Astrocyte (in vitro differentiated cells and primary cell): ENCODE results near the gene FSTL4. TPM values are rescaled to one million over a fixed set of nuclear protein-coding genes. Genes with fewer than 3 reads are reported as not detected.

Experiments
- DNase-seq: peaks from one replicate; pipeline ENCODE4 v3.0.0-alpha.2; 2010; ENCODE audit warnings: low read depth
- FAIRE-seq: peaks from 2 replicates; lab custom pipeline; 2011; peaks lifted over from hg19 to GRCh38; lab: Jason Lieb, UNC
- H2AFZ ChIP-seq: 2 replicates; pipeline ENCODE4 v1.6.0; 2012; ENCODE audit warnings: low read depth, low read length, inconsistent platforms
- H3K27ac ChIP-seq: 2 replicates; pipeline ENCODE4 v1.5.1; 2011; ENCODE audit warnings: low read depth, low read length, inconsistent platforms
- H3K27me3 ChIP-seq: 2 replicates; pipeline ENCODE4 v1.6.0; 2011; ENCODE audit warnings: low read length, inconsistent platforms; ENCODE audit not compliant: insufficient read depth
- H3K36me3 ChIP-seq: 2 replicates; pipeline ENCODE4 v1.5.1; 2011; ENCODE audit warnings: low read length, inconsistent platforms; ENCODE audit not compliant: insufficient read depth
- H3K4me1 ChIP-seq: 2 replicates; pipeline ENCODE4 v1.5.1; 2011; ENCODE audit warnings: low read length, inconsistent platforms; ENCODE audit not compliant: insufficient read depth
- H3K4me2 ChIP-seq: 2 replicates; pipeline ENCODE4 v1.6.0; 2012; ENCODE audit warnings: low read length, inconsistent platforms
- H3K4me3 ChIP-seq: 2 replicates; pipeline ENCODE4 v1.5.1; 2011; ENCODE audit warnings: low read depth, mild to moderate bottlenecking, low read length, inconsistent platforms; ENCODE audit not compliant: insufficient read depth
- H3K79me2 ChIP-seq: 2 replicates; pipeline ENCODE4 v1.6.0; 2012; ENCODE audit warnings: mild to moderate bottlenecking, low read length, inconsistent platforms; ENCODE audit not compliant: insufficient read depth
- H3K9ac ChIP-seq: 2 replicates; pipeline ENCODE4 v1.6.0; 2012; ENCODE audit warnings: mild to moderate bottlenecking, low read length, inconsistent platforms
- H3K9me3 ChIP-seq: 2 replicates; pipeline ENCODE4 v1.5.1; 2012; ENCODE audit warnings: low read depth, mild to moderate bottlenecking, low read length, inconsistent platforms; ENCODE audit not compliant: insufficient read depth
- H4K20me1 ChIP-seq: 2 replicates; pipeline ENCODE4 v1.6.0; 2012; ENCODE audit warnings: low read length, inconsistent platforms; ENCODE audit not compliant: insufficient read depth
- H3K27ac Mint-ChIP-seq: one replicate; pipeline ENCODE4 v1.8.0; 2021; ENCODE audit warnings: mild to moderate bottlenecking, mixed read lengths; ENCODE audit not compliant: unreplicated experiment
- H3K27me3 Mint-ChIP-seq: one replicate; pipeline ENCODE4 v1.8.0; 2021; ENCODE audit warnings: low read depth, mixed read lengths; ENCODE audit not compliant: unreplicated experiment
- H3K36me3 Mint-ChIP-seq: one replicate; pipeline ENCODE4 v1.8.0; 2021; ENCODE audit warnings: low read depth, mixed read lengths; ENCODE audit not compliant: unreplicated experiment
- H3K4me1 Mint-ChIP-seq: one replicate; pipeline ENCODE4 v1.8.0; 2021; ENCODE audit warnings: low read depth, mixed read lengths; ENCODE audit not compliant: unreplicated experiment
- H3K4me3 Mint-ChIP-seq: one replicate; pipeline ENCODE4 v1.8.0; 2021; ENCODE audit warnings: mild to moderate bottlenecking, moderate library complexity, mixed read lengths; ENCODE audit not compliant: unreplicated experiment
- H3K9me3 Mint-ChIP-seq: one replicate; pipeline ENCODE4 v1.8.0; 2021; ENCODE audit warnings: mild to moderate bottlenecking, mixed read lengths; ENCODE audit not compliant: unreplicated experiment
- EZH2 ChIP-seq: IDR thresholded peaks from 2 replicates; pipeline ENCODE4 v1.6.1; 2012; ENCODE audit warnings: mild to moderate bottlenecking, low read length, inconsistent platforms; ENCODE audit not compliant: insufficient read depth
- total RNA-seq: library from RNA; stranded (reverse); gene quantifications from 2 replicates; pipeline ENCODE4 v1.2.1, GENCODE V29; 2021
- TF ChIP-seq, protein P1 (sequence below): IDR thresholded peaks from 2 replicates; pipeline ENCODE4 v1.5.1; 2011; ENCODE audit warnings: low read depth, mild to moderate bottlenecking, inconsistent platforms, low read length, moderate library complexity; ENCODE audit not compliant: insufficient read depth

The FSTL4 gene
- total RNA-seq, 1 donor from 2014 or later = not detected

DNA sequence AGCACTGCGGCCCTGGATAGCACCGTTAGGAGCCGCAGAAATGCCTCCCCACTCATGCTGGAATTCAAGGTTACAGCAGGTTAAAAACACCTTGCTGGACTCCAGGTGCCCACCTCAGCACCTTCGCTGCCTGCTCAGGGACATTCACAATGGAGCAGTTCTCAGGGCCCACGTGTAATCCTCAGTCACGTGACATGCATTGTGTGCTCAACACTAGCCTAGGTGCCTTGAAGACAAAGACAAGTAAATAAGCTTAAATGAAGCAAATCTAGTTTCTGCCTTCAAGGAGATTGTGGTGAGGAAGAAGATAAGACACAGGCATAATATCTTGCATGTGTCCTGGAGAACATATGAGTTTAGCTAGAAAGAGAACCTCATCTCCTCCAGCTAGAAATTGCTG, 82.1 kb downstream of the FSTL4 start:
- Histone ChIP-seq H2AFZ (no peak overlapping the region), H3K36me3 (no peaks in the 10 kb centered on the region), H4K20me1 (no peaks in the 10 kb centered on the region), H3K4me2 (no peak overlapping the region), H3K4me1 (no peaks in the 10 kb centered on the region), H3K4me3 (no peak overlapping the region), H3K9me3 (no peaks in the 10 kb centered on the region), H3K27ac (no peak overlapping the region), H3K27me3 (peaks cover 4% of the 10 kb centered on the region), H3K79me2 (no peaks in the 10 kb centered on the region), H3K9ac (no peak overlapping the region)
- no peak for DNase-seq
- Mint-ChIP-seq H3K36me3 (no peaks in the 10 kb centered on the region), H3K27me3 (peaks cover 4% of the 10 kb centered on the region), H3K4me3 (no peak overlapping the region), H3K27ac (no peak overlapping the region), H3K4me1 (peaks cover 27% of the 10 kb centered on the region), H3K9me3 (no peaks in the 10 kb centered on the region)
- TF ChIP-seq, protein P1, sequence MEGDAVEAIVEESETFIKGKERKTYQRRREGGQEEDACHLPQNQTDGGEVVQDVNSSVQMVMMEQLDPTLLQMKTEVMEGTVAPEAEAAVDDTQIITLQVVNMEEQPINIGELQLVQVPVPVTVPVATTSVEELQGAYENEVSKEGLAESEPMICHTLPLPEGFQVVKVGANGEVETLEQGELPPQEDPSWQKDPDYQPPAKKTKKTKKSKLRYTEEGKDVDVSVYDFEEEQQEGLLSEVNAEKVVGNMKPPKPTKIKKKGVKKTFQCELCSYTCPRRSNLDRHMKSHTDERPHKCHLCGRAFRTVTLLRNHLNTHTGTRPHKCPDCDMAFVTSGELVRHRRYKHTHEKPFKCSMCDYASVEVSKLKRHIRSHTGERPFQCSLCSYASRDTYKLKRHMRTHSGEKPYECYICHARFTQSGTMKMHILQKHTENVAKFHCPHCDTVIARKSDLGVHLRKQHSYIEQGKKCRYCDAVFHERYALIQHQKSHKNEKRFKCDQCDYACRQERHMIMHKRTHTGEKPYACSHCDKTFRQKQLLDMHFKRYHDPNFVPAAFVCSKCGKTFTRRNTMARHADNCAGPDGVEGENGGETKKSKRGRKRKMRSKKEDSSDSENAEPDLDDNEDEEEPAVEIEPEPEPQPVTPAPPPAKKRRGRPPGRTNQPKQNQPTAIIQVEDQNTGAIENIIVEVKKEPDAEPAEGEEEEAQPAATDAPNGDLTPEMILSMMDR = no peak
- TF ChIP-seq EZH2 = no peak
- FAIRE-seq = no peak

DNA sequence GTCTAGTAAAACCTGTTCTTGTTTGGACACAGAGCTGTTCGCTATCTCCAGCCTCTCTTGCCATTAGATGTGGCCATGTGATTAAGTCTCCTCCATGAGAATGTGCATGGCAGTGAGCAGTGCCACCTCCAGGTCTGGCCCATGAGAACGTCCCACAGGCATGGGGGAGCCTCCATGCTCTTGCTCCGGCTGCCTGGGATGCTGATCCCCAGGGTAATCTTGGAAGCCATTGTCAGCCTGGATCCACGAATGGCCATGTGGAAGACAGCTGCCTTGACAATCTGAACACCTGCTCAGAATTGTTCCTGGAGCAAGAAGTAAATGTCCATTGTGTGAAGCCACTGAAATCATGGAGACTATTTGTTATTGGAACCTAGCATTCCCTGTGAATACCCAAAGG, 83.5 kb downstream of the FSTL4 start:
- H3K4me3 ChIP-seq = no peak overlapping the region
- H3K4me2 ChIP-seq = no peak overlapping the region
- DNase-seq (no peak), FAIRE-seq (no peak)
- no peak overlapping the region for H3K4me3 Mint-ChIP-seq
- no peak overlapping the region for H2AFZ ChIP-seq
- H3K27ac ChIP-seq = no peak overlapping the region
- no peaks in the 10 kb centered on the region for H3K79me2 ChIP-seq
- peaks cover 27% of the 10 kb centered on the region for H3K4me1 Mint-ChIP-seq
- H3K4me1 ChIP-seq = no peaks in the 10 kb centered on the region
- H3K36me3 ChIP-seq = no peaks in the 10 kb centered on the region
- H3K9me3 Mint-ChIP-seq = peaks cover 1% of the 10 kb centered on the region
- no peaks in the 10 kb centered on the region for H3K9me3 ChIP-seq
- TF ChIP-seq EZH2 = no peak
- TF ChIP-seq, protein P1 = no peak
- no peaks in the 10 kb centered on the region for H3K36me3 Mint-ChIP-seq
- H3K27ac Mint-ChIP-seq = no peak overlapping the region
- no peak overlapping the region for H3K9ac ChIP-seq
- peaks cover 4% of the 10 kb centered on the region for H3K27me3 ChIP-seq
- no peaks in the 10 kb centered on the region for H4K20me1 ChIP-seq
- H3K27me3 Mint-ChIP-seq = peaks cover 5% of the 10 kb centered on the region

- Histone ChIP-seq H3K4me3 (no peak overlapping the region), H3K4me1 (no peaks in the 10 kb centered on the region), H3K36me3 (no peaks in the 10 kb centered on the region), H3K27ac (no peak overlapping the region), H3K79me2 (no peaks in the 10 kb centered on the region), H3K9me3 (no peaks in the 10 kb centered on the region), H4K20me1 (no peaks in the 10 kb centered on the region), H3K9ac (no peak overlapping the region), H2AFZ (no peak overlapping the region), H3K4me2 (no peak overlapping the region), H3K27me3 (peaks cover 4% of the 10 kb centered on the region)
- DNase-seq = peak; percentile 32
- no peaks in the 10 kb centered on the region for H3K36me3 Mint-ChIP-seq
- peaks cover 26% of the 10 kb centered on the region for H3K4me1 Mint-ChIP-seq
- TF ChIP-seq, protein P1 = no peak
- TF ChIP-seq EZH2 = no peak
- H3K27me3 Mint-ChIP-seq = peaks cover 9% of the 10 kb centered on the region
- H3K27ac Mint-ChIP-seq = peak overlapping the region; percentile 71
- peaks cover 1% of the 10 kb centered on the region for H3K9me3 Mint-ChIP-seq
- H3K4me3 Mint-ChIP-seq = no peak overlapping the region
- FAIRE-seq = no peak
Measured at GRCh38 chr5:133527311-133527710, 85.0 kb downstream of the FSTL4 start.
